SK-N-SH treated with all-trans-retinoic acid at 6 μM for 48 hours (cell line): Measurements from ENCODE around the gene ASIC1.

Experiments used
- ESRRG ChIP-seq: fragments of 250-450 bp; sonication (Bioruptor Pico); IDR thresholded peaks from 2 replicates; pipeline ENCODE4 v1.6.1; 2021; ENCODE audit warnings: mild to moderate bottlenecking
- ISL1 ChIP-seq: fragments of 250-450 bp; sonication (Bioruptor Pico); IDR thresholded peaks from 2 replicates; pipeline ENCODE4 v2.1.2; 2022; ENCODE audit warnings: mild to moderate bottlenecking, moderate library complexity
- OSR1 ChIP-seq: fragments of 250-450 bp; sonication (Bioruptor Pico); IDR thresholded peaks from 2 replicates; pipeline ENCODE4 v1.8.0; 2022; ENCODE audit warnings: moderate library complexity, mild to moderate bottlenecking, inconsistent platforms
- TCF4 ChIP-seq: fragments of 250-450 bp; sonication (Bioruptor Pico); IDR thresholded peaks from 2 replicates; pipeline ENCODE4 v1.8.0; 2021; ENCODE audit warnings: mild to moderate bottlenecking, moderate library complexity, borderline replicate concordance
- ZC3H10 ChIP-seq: fragments of 250-450 bp; sonication (Bioruptor Pico); IDR thresholded peaks from 2 replicates; pipeline ENCODE4 v1.5.1; 2021; ENCODE audit warnings: mild to moderate bottlenecking, moderate library complexity
- ZFP3 ChIP-seq: fragments of 250-450 bp; sonication (Bioruptor Pico); IDR thresholded peaks from 2 replicates; pipeline ENCODE4 v1.5.0; 2020; ENCODE audit warnings: mild to moderate bottlenecking, moderate library complexity
- TF ChIP-seq, protein P1 (sequence below): fragments of 250-450 bp; sonication (Bioruptor Pico); IDR thresholded peaks from 2 replicates; pipeline ENCODE4 v1.8.0; 2020; ENCODE audit warnings: mild to moderate bottlenecking, moderate library complexity, borderline replicate concordance
- TF ChIP-seq, protein P2 (sequence below): fragments of 250-450 bp; sonication (Bioruptor Pico); IDR thresholded peaks from 2 replicates; pipeline ENCODE4 v1.5.1; 2020; ENCODE audit warnings: low read depth, mild to moderate bottlenecking, moderate library complexity
- TF ChIP-seq, protein P3 (sequence below): fragments of 250-450 bp; sonication (Bioruptor Pico); IDR thresholded peaks from 2 replicates; pipeline ENCODE4 v1.8.0; 2021; ENCODE audit warnings: low read depth, mild to moderate bottlenecking, moderate library complexity, borderline replicate concordance

GRCh38 chr12:50083301-50083700 lies 25.9 kb downstream of the ASIC1 start:
- TF ChIP-seq ISL1 (CRISPR knock-in tag) (no peak), OSR1 (no peak), ESRRG (no peak), ZFP3 (CRISPR knock-in tag) (no peak), ZC3H10 (CRISPR knock-in tag) (no peak), TCF4 (CRISPR knock-in tag) (no peak)
- TF ChIP-seq, protein P1, sequence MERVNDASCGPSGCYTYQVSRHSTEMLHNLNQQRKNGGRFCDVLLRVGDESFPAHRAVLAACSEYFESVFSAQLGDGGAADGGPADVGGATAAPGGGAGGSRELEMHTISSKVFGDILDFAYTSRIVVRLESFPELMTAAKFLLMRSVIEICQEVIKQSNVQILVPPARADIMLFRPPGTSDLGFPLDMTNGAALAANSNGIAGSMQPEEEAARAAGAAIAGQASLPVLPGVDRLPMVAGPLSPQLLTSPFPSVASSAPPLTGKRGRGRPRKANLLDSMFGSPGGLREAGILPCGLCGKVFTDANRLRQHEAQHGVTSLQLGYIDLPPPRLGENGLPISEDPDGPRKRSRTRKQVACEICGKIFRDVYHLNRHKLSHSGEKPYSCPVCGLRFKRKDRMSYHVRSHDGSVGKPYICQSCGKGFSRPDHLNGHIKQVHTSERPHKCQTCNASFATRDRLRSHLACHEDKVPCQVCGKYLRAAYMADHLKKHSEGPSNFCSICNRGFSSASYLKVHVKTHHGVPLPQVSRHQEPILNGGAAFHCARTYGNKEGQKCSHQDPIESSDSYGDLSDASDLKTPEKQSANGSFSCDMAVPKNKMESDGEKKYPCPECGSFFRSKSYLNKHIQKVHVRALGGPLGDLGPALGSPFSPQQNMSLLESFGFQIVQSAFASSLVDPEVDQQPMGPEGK (CRISPR knock-in tag), result no peak
- TF ChIP-seq, protein P2, sequence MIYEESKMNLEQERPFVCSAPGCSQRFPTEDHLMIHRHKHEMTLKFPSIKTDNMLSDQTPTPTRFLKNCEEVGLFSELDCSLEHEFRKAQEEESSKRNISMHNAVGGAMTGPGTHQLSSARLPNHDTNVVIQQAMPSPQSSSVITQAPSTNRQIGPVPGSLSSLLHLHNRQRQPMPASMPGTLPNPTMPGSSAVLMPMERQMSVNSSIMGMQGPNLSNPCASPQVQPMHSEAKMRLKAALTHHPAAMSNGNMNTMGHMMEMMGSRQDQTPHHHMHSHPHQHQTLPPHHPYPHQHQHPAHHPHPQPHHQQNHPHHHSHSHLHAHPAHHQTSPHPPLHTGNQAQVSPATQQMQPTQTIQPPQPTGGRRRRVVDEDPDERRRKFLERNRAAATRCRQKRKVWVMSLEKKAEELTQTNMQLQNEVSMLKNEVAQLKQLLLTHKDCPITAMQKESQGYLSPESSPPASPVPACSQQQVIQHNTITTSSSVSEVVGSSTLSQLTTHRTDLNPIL (CRISPR knock-in tag), result no peak
- TF ChIP-seq, protein P3, sequence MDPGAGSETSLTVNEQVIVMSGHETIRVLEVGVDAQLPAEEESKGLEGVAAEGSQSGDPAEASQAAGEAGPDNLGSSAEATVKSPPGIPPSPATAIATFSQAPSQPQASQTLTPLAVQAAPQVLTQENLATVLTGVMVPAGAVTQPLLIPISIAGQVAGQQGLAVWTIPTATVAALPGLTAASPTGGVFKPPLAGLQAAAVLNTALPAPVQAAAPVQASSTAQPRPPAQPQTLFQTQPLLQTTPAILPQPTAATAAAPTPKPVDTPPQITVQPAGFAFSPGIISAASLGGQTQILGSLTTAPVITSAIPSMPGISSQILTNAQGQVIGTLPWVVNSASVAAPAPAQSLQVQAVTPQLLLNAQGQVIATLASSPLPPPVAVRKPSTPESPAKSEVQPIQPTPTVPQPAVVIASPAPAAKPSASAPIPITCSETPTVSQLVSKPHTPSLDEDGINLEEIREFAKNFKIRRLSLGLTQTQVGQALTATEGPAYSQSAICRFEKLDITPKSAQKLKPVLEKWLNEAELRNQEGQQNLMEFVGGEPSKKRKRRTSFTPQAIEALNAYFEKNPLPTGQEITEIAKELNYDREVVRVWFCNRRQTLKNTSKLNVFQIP (CRISPR knock-in tag), result no peak
